Ovary (tissue), 9 donors: Measurements from ENCODE around the gene SPATA21. TPM values are rescaled to one million over a fixed set of nuclear protein-coding genes. Genes with fewer than 3 reads are reported as not detected.

Experiments
- DNase-seq, 5 donors: peaks; one replicate each; pipeline ENCODE4 v3.0.0-alpha.2; 2019 to 2020
- H3K27ac ChIP-seq, 2 donors: fragments of 200-600 bp; one replicate each; pipeline versions ENCODE4 v1.5.1 to v1.8.0; 2019 to 2022
- H3K27me3 ChIP-seq: fragments of 200-600 bp; one replicate; pipeline ENCODE4 v1.8.0; 2022
- H3K36me3 ChIP-seq: fragments of 200-600 bp; sonication (generic); one replicate; pipeline ENCODE4 v1.5.1; 2019
- H3K4me1 ChIP-seq: one replicate; pipeline ENCODE4 v1.8.1; 2013; ENCODE audit warnings: mild to moderate bottlenecking, moderate library complexity; ENCODE audit not compliant: insufficient read depth
- H3K4me3 ChIP-seq: fragments of 200-600 bp; sonication (generic); one replicate; pipeline ENCODE4 v1.5.1; 2017
- H3K9me3 ChIP-seq, 2 donors: fragments of 200-600 bp in 1 of 2; sonication (generic) in 1 of 2; one replicate each; pipeline versions ENCODE4 v1.5.1 to v1.8.1; 2013 to 2019; ENCODE audit warnings: mild to moderate bottlenecking in 1 of 2, moderate library complexity in 1 of 2
- CTCF ChIP-seq, 3 donors: fragments of 450-650 bp in 2 of 3; fragments of 200-600 bp in 1 of 3; IDR thresholded peaks; one replicate each; pipeline versions ENCODE4 v1.5.1 to v1.8.0; 2016 to 2022; ENCODE audit warnings: antibody characterized with exemption in 3 of 3, mild to moderate bottlenecking in 1 of 3
- EP300 ChIP-seq: sonication (generic); formaldehyde crosslinking; IDR thresholded peaks from one replicate; pipeline ENCODE4 v1.6.1; 2017; ENCODE audit warnings: antibody characterized with exemption
- POLR2A ChIP-seq: fragments of 450-650 bp; IDR thresholded peaks from one replicate; pipeline ENCODE4 v1.6.1; 2017; ENCODE audit warnings: antibody characterized with exemption, mild to moderate bottlenecking, moderate library complexity
- WGBS, 3 donors: extraction: QIAGEN DNeasy Blood & Tissue Kit in 1 of 3; methylation state at CpG; one replicate each; pipeline versions ENCODE4 v1.1.5 to v1.1.7; 2013 to 2017; 5-methylcytosine and 5-hydroxymethylcytosine counted together
- intact Hi-C, 4 donors: fragments of 100-400 bp; cut with DNase I; formaldehyde crosslinking; loops; one replicate each; pipeline versions ENCODE4 v1.11.0 to v1.15.1; 2022 to 2023
- polyA plus RNA-seq, 2 donors: library from polyadenylated mRNA; stranded (reverse); fragments of 200-250 nt in 1 of 2; fragments of 350-450 nt in 1 of 2; fragmentation: Illumina TruSeq in 1 of 2; extraction: RNeasy Lipid Tissue Mini Kit (QIAGEN cat#74804) in 1 of 2; gene quantifications; one replicate each; pipeline ENCODE4 v1.2.3, GENCODE V29; 2013 to 2014
- total RNA-seq, 7 donors: library from RNA; depleted of rRNA in 2 of 7; stranded (reverse); fragments of >200 nt in 2 of 7; fragmentation: NEBNext Ultra II Directional in 3 of 7; extraction: Animal tissue kit (Norgen Biotek cat#: 25700) in 3 of 7; gene quantifications; one replicate each; pipeline versions ENCODE4 v1.1.0 to v1.2.4, GENCODE V29; 2016 to 2023
- donor health status: DM: no; HTN: no; CAD: no; lungs with moderate emphysema.
- donor health status: DM: no; HTN: no; CAD: no.
- donor health status: Bipolar disorder and iron deficiency.
- donor health status: DM: yes; HTN: yes; CAD: no.
- donor health status: DM: no; HTN: no; CAD: no.
- donor health status: DM: yes; HTN: yes; CAD: no.

Gene SPATA21
- total and polyA plus RNA-seq, 9 donors = 0.17 TPM; not detected in 8

- Histone ChIP-seq H3K27ac (no peak overlapping the region), H3K36me3 (no peaks in the 10 kb centered on the region), H3K4me3 (no peak overlapping the region), H3K9me3 (no peaks in the 10 kb centered on the region), H3K27me3 (no peaks in the 10 kb centered on the region), H3K4me1 (no peaks in the 10 kb centered on the region)
- TF ChIP-seq POLR2A (no peak), EP300 (no peak), CTCF (IDR thresholded peaks at IDR 0.05) (no peak)
- WGBS, 3 donors = 57 to 63% (median 59%) methylated on average over 9 of the region's 9 CpGs
- intact Hi-C loops = no loop called here
- no peak for DNase-seq
Observed at GRCh38 chr1:16420424-16421118, 16.7 kb downstream of the SPATA21 start.

GRCh38 chr1:16418823-16419425 lies 18.3 kb downstream of the SPATA21 start:
- H3K27me3 ChIP-seq = no peaks in the 10 kb centered on the region
- H3K27ac ChIP-seq = no peak overlapping the region
- H3K4me1 ChIP-seq = no peaks in the 10 kb centered on the region
- H3K9me3 ChIP-seq = no peaks in the 10 kb centered on the region
- WGBS, 3 donors = 84 to 91% (median 86%) methylated on average over 7 of the region's 7 CpGs
- intact Hi-C loops = no loop called here
- no peaks in the 10 kb centered on the region for H3K36me3 ChIP-seq
- DNase-seq = no peak
- TF ChIP-seq POLR2A (no peak), CTCF (IDR thresholded peaks at IDR 0.05) (no peak), EP300 (no peak)
- no peak overlapping the region for H3K4me3 ChIP-seq

- 81 to 88% (median 85%) methylated on average over 3 of the region's 3 CpGs for WGBS, 3 donors
- TF ChIP-seq POLR2A (no peak), CTCF (IDR thresholded peaks at IDR 0.05) (no peak), EP300 (no peak)
Observed at GRCh38 chr1:16413191-16413590, 24.0 kb downstream of the SPATA21 start.

GRCh38 chr1:16410803-16411202 lies 26.4 kb downstream of the SPATA21 start:
- intact Hi-C loops = no loop called here
- WGBS, 3 donors = 90 to 94% (median 94%) methylated on average over 5 of the region's 5 CpGs

More at GRCh38 chr1:16413191-16413590, 24.0 kb downstream of the SPATA21 start:
- Histone ChIP-seq H3K4me3 (no peak overlapping the region), H3K27ac (no peak overlapping the region), H3K4me1 (no peaks in the 10 kb centered on the region), H3K27me3 (no peaks in the 10 kb centered on the region), H3K36me3 (no peaks in the 10 kb centered on the region), H3K9me3 (no peaks in the 10 kb centered on the region)
- no peak for DNase-seq
- intact Hi-C loops = no loop called here

More at GRCh38 chr1:16410803-16411202, 26.4 kb downstream of the SPATA21 start:
- H3K4me1 ChIP-seq = no peaks in the 10 kb centered on the region
- no peak overlapping the region for H3K27ac ChIP-seq
- no peaks in the 10 kb centered on the region for H3K36me3 ChIP-seq
- no peak for TF ChIP-seq EP300
- no peak for TF ChIP-seq CTCF (IDR thresholded peaks at IDR 0.05)
- TF ChIP-seq POLR2A = no peak
- no peaks in the 10 kb centered on the region for H3K9me3 ChIP-seq
- no peak for DNase-seq
- H3K27me3 ChIP-seq = no peaks in the 10 kb centered on the region
- no peak overlapping the region for H3K4me3 ChIP-seq
